Astrocyte (in vitro differentiated cells and primary cell): ENCODE measurements around the gene SRCAP. TPM values are rescaled to one million over a fixed set of nuclear protein-coding genes. Genes with fewer than 3 reads are reported as not detected.

Source experiments
- DNase-seq: peaks from one replicate; pipeline ENCODE4 v3.0.0-alpha.2; 2010; ENCODE audit warnings: low read depth
- FAIRE-seq: peaks from 2 replicates; lab custom pipeline; 2011; peaks lifted over from hg19 to GRCh38; lab: Jason Lieb, UNC
- H2AFZ ChIP-seq: 2 replicates; pipeline ENCODE4 v1.6.0; 2012; ENCODE audit warnings: low read depth, low read length, inconsistent platforms
- H3K27ac ChIP-seq: 2 replicates; pipeline ENCODE4 v1.5.1; 2011; ENCODE audit warnings: low read depth, low read length, inconsistent platforms
- H3K27me3 ChIP-seq: 2 replicates; pipeline ENCODE4 v1.6.0; 2011; ENCODE audit warnings: low read length, inconsistent platforms; ENCODE audit not compliant: insufficient read depth
- H3K36me3 ChIP-seq: 2 replicates; pipeline ENCODE4 v1.5.1; 2011; ENCODE audit warnings: low read length, inconsistent platforms; ENCODE audit not compliant: insufficient read depth
- H3K4me1 ChIP-seq: 2 replicates; pipeline ENCODE4 v1.5.1; 2011; ENCODE audit warnings: low read length, inconsistent platforms; ENCODE audit not compliant: insufficient read depth
- H3K4me2 ChIP-seq: 2 replicates; pipeline ENCODE4 v1.6.0; 2012; ENCODE audit warnings: low read length, inconsistent platforms
- H3K4me3 ChIP-seq: 2 replicates; pipeline ENCODE4 v1.5.1; 2011; ENCODE audit warnings: low read depth, mild to moderate bottlenecking, low read length, inconsistent platforms; ENCODE audit not compliant: insufficient read depth
- H3K79me2 ChIP-seq: 2 replicates; pipeline ENCODE4 v1.6.0; 2012; ENCODE audit warnings: mild to moderate bottlenecking, low read length, inconsistent platforms; ENCODE audit not compliant: insufficient read depth
- H3K9ac ChIP-seq: 2 replicates; pipeline ENCODE4 v1.6.0; 2012; ENCODE audit warnings: mild to moderate bottlenecking, low read length, inconsistent platforms
- H3K9me3 ChIP-seq: 2 replicates; pipeline ENCODE4 v1.5.1; 2012; ENCODE audit warnings: low read depth, mild to moderate bottlenecking, low read length, inconsistent platforms; ENCODE audit not compliant: insufficient read depth
- H4K20me1 ChIP-seq: 2 replicates; pipeline ENCODE4 v1.6.0; 2012; ENCODE audit warnings: low read length, inconsistent platforms; ENCODE audit not compliant: insufficient read depth
- H3K27ac Mint-ChIP-seq: one replicate; pipeline ENCODE4 v1.8.0; 2021; ENCODE audit warnings: mild to moderate bottlenecking, mixed read lengths; ENCODE audit not compliant: unreplicated experiment
- H3K27me3 Mint-ChIP-seq: one replicate; pipeline ENCODE4 v1.8.0; 2021; ENCODE audit warnings: low read depth, mixed read lengths; ENCODE audit not compliant: unreplicated experiment
- H3K36me3 Mint-ChIP-seq: one replicate; pipeline ENCODE4 v1.8.0; 2021; ENCODE audit warnings: low read depth, mixed read lengths; ENCODE audit not compliant: unreplicated experiment
- H3K4me1 Mint-ChIP-seq: one replicate; pipeline ENCODE4 v1.8.0; 2021; ENCODE audit warnings: low read depth, mixed read lengths; ENCODE audit not compliant: unreplicated experiment
- H3K4me3 Mint-ChIP-seq: one replicate; pipeline ENCODE4 v1.8.0; 2021; ENCODE audit warnings: mild to moderate bottlenecking, moderate library complexity, mixed read lengths; ENCODE audit not compliant: unreplicated experiment
- H3K9me3 Mint-ChIP-seq: one replicate; pipeline ENCODE4 v1.8.0; 2021; ENCODE audit warnings: mild to moderate bottlenecking, mixed read lengths; ENCODE audit not compliant: unreplicated experiment
- EZH2 ChIP-seq: IDR thresholded peaks from 2 replicates; pipeline ENCODE4 v1.6.1; 2012; ENCODE audit warnings: mild to moderate bottlenecking, low read length, inconsistent platforms; ENCODE audit not compliant: insufficient read depth
- total RNA-seq: library from RNA; stranded (reverse); gene quantifications from 2 replicates; pipeline ENCODE4 v1.2.1, GENCODE V29; 2021
- TF ChIP-seq, protein P1 (sequence below): IDR thresholded peaks from 2 replicates; pipeline ENCODE4 v1.5.1; 2011; ENCODE audit warnings: low read depth, mild to moderate bottlenecking, inconsistent platforms, low read length, moderate library complexity; ENCODE audit not compliant: insufficient read depth

Gene SRCAP
- total RNA-seq, 1 donor from 2014 or later: 50.4 TPM

DNA sequence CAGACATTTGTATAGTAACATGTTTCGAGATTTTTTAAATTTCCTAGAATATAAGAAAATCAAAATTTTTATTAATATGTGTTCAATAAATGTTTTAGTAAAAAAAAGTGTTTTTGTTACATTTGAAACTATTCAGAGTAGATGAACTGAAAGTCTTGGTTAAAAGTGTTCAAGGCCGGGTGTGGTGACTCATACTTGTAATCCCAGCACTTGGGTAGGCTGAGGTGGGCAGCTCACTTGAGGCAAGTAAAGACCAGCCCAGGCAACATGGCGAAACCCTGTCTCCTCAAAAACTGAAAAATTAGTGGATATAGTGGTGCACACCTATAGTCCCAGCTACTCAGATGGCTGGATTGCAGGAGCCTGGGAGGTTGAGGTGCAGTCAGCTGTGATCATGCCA, 32.4 kb downstream of the SRCAP start:
- peaks cover 14% of the 10 kb centered on the region for H3K36me3 Mint-ChIP-seq
- H3K9me3 ChIP-seq: no peaks in the 10 kb centered on the region
- peaks cover 28% of the 10 kb centered on the region for H3K79me2 ChIP-seq
- H3K4me3 ChIP-seq: no peak overlapping the region
- no peaks in the 10 kb centered on the region for H3K27me3 ChIP-seq
- peaks cover 49% of the 10 kb centered on the region for H3K36me3 ChIP-seq
- no peaks in the 10 kb centered on the region for H3K27me3 Mint-ChIP-seq
- FAIRE-seq (no peak), DNase-seq (no peak)
- no peaks in the 10 kb centered on the region for H3K4me1 Mint-ChIP-seq
- TF ChIP-seq, protein P1, sequence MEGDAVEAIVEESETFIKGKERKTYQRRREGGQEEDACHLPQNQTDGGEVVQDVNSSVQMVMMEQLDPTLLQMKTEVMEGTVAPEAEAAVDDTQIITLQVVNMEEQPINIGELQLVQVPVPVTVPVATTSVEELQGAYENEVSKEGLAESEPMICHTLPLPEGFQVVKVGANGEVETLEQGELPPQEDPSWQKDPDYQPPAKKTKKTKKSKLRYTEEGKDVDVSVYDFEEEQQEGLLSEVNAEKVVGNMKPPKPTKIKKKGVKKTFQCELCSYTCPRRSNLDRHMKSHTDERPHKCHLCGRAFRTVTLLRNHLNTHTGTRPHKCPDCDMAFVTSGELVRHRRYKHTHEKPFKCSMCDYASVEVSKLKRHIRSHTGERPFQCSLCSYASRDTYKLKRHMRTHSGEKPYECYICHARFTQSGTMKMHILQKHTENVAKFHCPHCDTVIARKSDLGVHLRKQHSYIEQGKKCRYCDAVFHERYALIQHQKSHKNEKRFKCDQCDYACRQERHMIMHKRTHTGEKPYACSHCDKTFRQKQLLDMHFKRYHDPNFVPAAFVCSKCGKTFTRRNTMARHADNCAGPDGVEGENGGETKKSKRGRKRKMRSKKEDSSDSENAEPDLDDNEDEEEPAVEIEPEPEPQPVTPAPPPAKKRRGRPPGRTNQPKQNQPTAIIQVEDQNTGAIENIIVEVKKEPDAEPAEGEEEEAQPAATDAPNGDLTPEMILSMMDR: no peak
- TF ChIP-seq EZH2: no peak
- H3K4me1 ChIP-seq: no peaks in the 10 kb centered on the region
- H2AFZ ChIP-seq: no peak overlapping the region
- H3K4me3 Mint-ChIP-seq: no peak overlapping the region
- no peak overlapping the region for H3K27ac ChIP-seq
- no peak overlapping the region for H3K4me2 ChIP-seq
- H3K27ac Mint-ChIP-seq: no peak overlapping the region
- peaks cover 48% of the 10 kb centered on the region for H4K20me1 ChIP-seq
- H3K9me3 Mint-ChIP-seq: no peaks in the 10 kb centered on the region
- no peak overlapping the region for H3K9ac ChIP-seq

DNA sequence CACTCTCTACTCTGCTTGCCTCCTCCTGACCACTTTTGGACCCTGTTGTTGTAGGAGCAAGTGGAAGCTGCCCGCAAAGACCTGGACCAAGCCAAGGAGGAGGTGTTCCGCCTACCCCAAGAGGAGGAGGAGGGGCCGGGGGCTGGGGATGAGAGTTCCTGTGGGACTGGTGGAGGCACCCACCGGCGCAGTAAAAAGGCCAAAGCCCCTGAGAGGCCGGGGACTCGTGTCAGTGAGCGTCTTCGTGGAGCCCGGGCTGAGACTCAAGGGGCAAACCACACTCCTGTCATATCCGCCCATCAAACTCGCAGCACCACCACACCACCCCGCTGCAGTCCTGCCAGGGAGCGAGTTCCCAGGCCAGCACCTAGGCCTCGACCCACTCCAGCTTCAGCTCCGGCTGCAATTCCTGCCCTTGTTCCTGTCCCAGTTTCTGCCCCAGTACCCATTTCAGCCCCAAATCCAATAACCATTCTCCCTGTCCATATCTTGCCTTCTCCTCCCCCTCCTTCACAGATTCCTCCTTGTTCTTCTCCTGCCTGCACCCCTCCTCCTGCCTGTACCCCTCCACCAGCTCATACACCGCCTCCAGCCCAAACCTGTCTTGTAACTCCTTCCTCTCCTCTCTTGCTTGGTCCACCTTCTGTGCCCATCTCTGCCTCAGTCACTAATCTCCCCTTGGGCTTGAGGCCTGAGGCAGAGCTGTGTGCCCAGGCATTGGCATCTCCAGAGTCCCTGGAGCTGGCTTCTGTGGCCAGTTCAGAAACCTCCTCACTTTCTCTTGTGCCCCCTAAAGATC, 38.2 kb downstream of the SRCAP start:
- peaks cover 58% of the 10 kb centered on the region for H3K36me3 ChIP-seq
- H3K27ac ChIP-seq: no peak overlapping the region
- TF ChIP-seq EZH2: no peak
- TF ChIP-seq, protein P1: no peak
- Mint-ChIP-seq H3K4me3 (no peak overlapping the region), H3K9me3 (no peaks in the 10 kb centered on the region), H3K4me1 (peaks cover 22% of the 10 kb centered on the region), H3K36me3 (peaks cover 19% of the 10 kb centered on the region), H3K27ac (no peak overlapping the region), H3K27me3 (no peaks in the 10 kb centered on the region)
- no peak overlapping the region for H3K4me3 ChIP-seq
- H4K20me1 ChIP-seq: peaks cover 56% of the 10 kb centered on the region
- H2AFZ ChIP-seq: no peak overlapping the region
- FAIRE-seq (no peak), DNase-seq (no peak)
- no peak overlapping the region for H3K4me2 ChIP-seq
- peaks cover 21% of the 10 kb centered on the region for H3K4me1 ChIP-seq
- H3K9ac ChIP-seq: no peak overlapping the region
- no peaks in the 10 kb centered on the region for H3K27me3 ChIP-seq
- H3K9me3 ChIP-seq: no peaks in the 10 kb centered on the region
- peaks cover 15% of the 10 kb centered on the region for H3K79me2 ChIP-seq
